Measurements from ENCODE around the gene FUZ.

Gene FUZ

GRCh38 chr19:49774969-49775368 is 38.1 kb downstream of the FUZ start:
- no peaks in the 10 kb centered on the region for H3K27me3 ChIP-seq (ENCODE audit: control insufficient read depth, low read length)
- peaks cover 40% of the 10 kb centered on the region for H3K79me2 ChIP-seq (ENCODE audit: control insufficient read depth, low read length)
- H3K9me2 ChIP-seq (replicated peaks; ENCODE audit: control insufficient read depth, low read length), result no peaks in the 10 kb centered on the region
- no peaks in the 10 kb centered on the region for H3K9me3 ChIP-seq (ENCODE audit: control insufficient read depth, insufficient read depth, low read length)
- H3K4me3 ChIP-seq (ENCODE audit: low read length), result no peak overlapping the region
- H3K4me2 ChIP-seq (ENCODE audit: low read length), result no peak overlapping the region
- H3K27ac ChIP-seq (ENCODE audit: low read depth, low read length), result no peak overlapping the region
- H3K4me1 ChIP-seq (ENCODE audit: control insufficient read depth, low read length), result peaks cover 15% of the 10 kb centered on the region
- peaks cover 7% of the 10 kb centered on the region for H3F3A ChIP-seq (ENCODE audit: control insufficient read depth, insufficient read depth)
- TF ChIP-seq CTCF (IDR thresholded peaks at IDR 0.05; ENCODE audit: low read depth, low read length, poor library complexity, severe bottlenecking) (no peak), EZH2phosphoT487 (IDR thresholded peaks at IDR 0.05; ENCODE audit: borderline replicate concordance, low read length) (no peak)
- H3K36me3 ChIP-seq (ENCODE audit: control insufficient read depth, low read length), result no peaks in the 10 kb centered on the region
- no peaks in the 10 kb centered on the region for H4K20me1 ChIP-seq (ENCODE audit: control insufficient read depth, insufficient read depth, low read depth, low read length)

GRCh38 chr19:49773663-49774350 is 39.3 kb downstream of the FUZ start:
- H3K79me2 ChIP-seq (ENCODE audit: control insufficient read depth, low read length), result peaks cover 51% of the 10 kb centered on the region
- no peak overlapping the region for H3K27ac ChIP-seq (ENCODE audit: low read depth, low read length)
- no peaks in the 10 kb centered on the region for H4K20me1 ChIP-seq (ENCODE audit: control insufficient read depth, insufficient read depth, low read depth, low read length)
- no peak overlapping the region for H3K4me2 ChIP-seq (ENCODE audit: low read length)
- H3K36me3 ChIP-seq (ENCODE audit: control insufficient read depth, low read length), result peaks cover under 1% of the 10 kb centered on the region; the same call in 1 of the 2 replicates
- H3K4me1 ChIP-seq (ENCODE audit: control insufficient read depth, low read length), result peaks cover 4% of the 10 kb centered on the region
- H3K9me2 ChIP-seq (replicated peaks; ENCODE audit: control insufficient read depth, low read length), result no peaks in the 10 kb centered on the region
- no peaks in the 10 kb centered on the region for H3K27me3 ChIP-seq (ENCODE audit: control insufficient read depth, low read length)
- TF ChIP-seq CTCF (IDR thresholded peaks at IDR 0.05; ENCODE audit: low read depth, low read length, poor library complexity, severe bottlenecking) (no peak), EZH2phosphoT487 (IDR thresholded peaks at IDR 0.05; ENCODE audit: borderline replicate concordance, low read length) (no peak)
- H3F3A ChIP-seq (ENCODE audit: control insufficient read depth, insufficient read depth), result no peaks in the 10 kb centered on the region
- no peak overlapping the region for H3K4me3 ChIP-seq (ENCODE audit: low read length)
- no peaks in the 10 kb centered on the region for H3K9me3 ChIP-seq (ENCODE audit: control insufficient read depth, insufficient read depth, low read length)

- no peaks in the 10 kb centered on the region for H3K9me3 ChIP-seq (ENCODE audit: control insufficient read depth, insufficient read depth, low read length)
- peaks cover 60% of the 10 kb centered on the region for H3K79me2 ChIP-seq (ENCODE audit: control insufficient read depth, low read length)
- peaks cover 5% of the 10 kb centered on the region; the same call in 1 of the 2 replicates for H3K36me3 ChIP-seq (ENCODE audit: control insufficient read depth, low read length)
- H3K27ac ChIP-seq (ENCODE audit: low read depth, low read length), result no peak overlapping the region
- TF ChIP-seq CTCF (IDR thresholded peaks at IDR 0.05; ENCODE audit: low read depth, low read length, poor library complexity, severe bottlenecking), result no peak
- TF ChIP-seq EZH2phosphoT487 (IDR thresholded peaks at IDR 0.05; ENCODE audit: borderline replicate concordance, low read length), result no peak
- H3K9me2 ChIP-seq (replicated peaks; ENCODE audit: control insufficient read depth, low read length), result no peaks in the 10 kb centered on the region
- H3F3A ChIP-seq (ENCODE audit: control insufficient read depth, insufficient read depth), result no peaks in the 10 kb centered on the region
- H3K4me2 ChIP-seq (ENCODE audit: low read length), result no peak overlapping the region
- H4K20me1 ChIP-seq (ENCODE audit: control insufficient read depth, insufficient read depth, low read depth, low read length), result 0 out of 2 replicates have a peak, but pooled peaks cover 3% of the 10 kb centered on the region
- peaks cover 9% of the 10 kb centered on the region for H3K4me1 ChIP-seq (ENCODE audit: control insufficient read depth, low read length)
- no peaks in the 10 kb centered on the region for H3K27me3 ChIP-seq (ENCODE audit: control insufficient read depth, low read length)
- H3K4me3 ChIP-seq (ENCODE audit: low read length), result no peak overlapping the region
These were observed 40.2 kb downstream of the FUZ start for GRCh38 chr19:49772850-49773432.

Data from DOHH2 (cell line).